ENCODE results near the gene PHF3. TPM values are rescaled to one million over a fixed set of nuclear protein-coding genes. Genes with fewer than 3 reads are reported as not detected.

The PHF3 gene
- total and polyA plus RNA-seq, 2 donors (not counting 1 experiment from before 2014, with no cell fraction given), result 13.5 to 111 TPM

- Histone ChIP-seq H3K79me2 (ENCODE audit: control insufficient read depth, insufficient read depth, low read length) (no peaks in the 10 kb centered on the region), H3K27me3 (replicated peaks in 1 of 4; ENCODE audit: control extremely low read depth in 1 of 4, control insufficient read depth in 3 of 4, insufficient read depth in 4 of 4, low read length in 3 of 4) (no peaks in the 10 kb centered on the region), H3K4me3 (ENCODE audit: control extremely low read depth in 1 of 5, extremely low read depth in 1 of 5, insufficient read depth in 1 of 5, low read depth in 2 of 5, low read length in 4 of 5) (no peak overlapping the region), H2AFZ (ENCODE audit: insufficient read depth, low read depth, low read length, poor library complexity, severe bottlenecking) (no peak overlapping the region), H4K20me1 (ENCODE audit: control insufficient read depth, insufficient read depth, low read length, poor library complexity, severe bottlenecking) (no peaks in the 10 kb centered on the region), H3K27ac (ENCODE audit: low read length in 2 of 2) (no peak overlapping the region), H3K4me2 (replicated peaks; ENCODE audit: low read depth, low read length, poor library complexity, severe bottlenecking) (no peak overlapping the region), H3K36me3 (replicated peaks in 1 of 2; ENCODE audit: control extremely low read depth in 1 of 2, control insufficient read depth in 1 of 2, extremely low read depth in 1 of 2, insufficient read depth in 2 of 2, low read length in 1 of 2) (no peaks in the 10 kb centered on the region), H3K9me3 (ENCODE audit: control extremely low read depth in 1 of 3, control insufficient read depth in 2 of 3, insufficient read depth in 1 of 3, low read length in 2 of 3) (no peaks in the 10 kb centered on the region), H3K4me1 (ENCODE audit: control insufficient read depth in 2 of 2, insufficient read depth in 2 of 2, low read length in 2 of 2) (no peaks in the 10 kb centered on the region), H3K9ac (ENCODE audit: low read length) (no peak overlapping the region)
- no CpG with 5 or more reads among the region's 4 CpGs for WGBS (ENCODE audit: insufficient coverage)
- peaks cover 22% of the 10 kb centered on the region for H3K27me3 Mint-ChIP-seq
- DNase-seq, result no peak
- intact Hi-C loops (cut with micrococcal nuclease), result no loop called here
- no peaks in the 10 kb centered on the region for H3K9me3 Mint-ChIP-seq (ENCODE audit: insufficient read depth)
- no peak overlapping the region for H3K4me3 Mint-ChIP-seq
- no peaks in the 10 kb centered on the region for H3K4me1 Mint-ChIP-seq
- ChIA-PET POLR2A (interaction anchor here (0.7 kb wide), 1 partner anchor 8 kb away, joined by 3 read pairs; no protein-coding TSS in a partner anchor), CTCF (no interaction called here)
- H3K27ac Mint-ChIP-seq, result no peak overlapping the region
- no peak for ATAC-seq (ENCODE audit: low read depth)
- TF ChIP-seq EZH2 (IDR thresholded peaks at IDR 0.05; ENCODE audit: borderline replicate concordance, insufficient read depth, low read depth, low read length, poor library complexity, severe bottlenecking) (no peak), CTCF (IDR thresholded peaks at IDR 0.05) (no peak)
These were observed 109.2 kb downstream of the PHF3 start for GRCh38 chr6:63744810-63745209.

DNA sequence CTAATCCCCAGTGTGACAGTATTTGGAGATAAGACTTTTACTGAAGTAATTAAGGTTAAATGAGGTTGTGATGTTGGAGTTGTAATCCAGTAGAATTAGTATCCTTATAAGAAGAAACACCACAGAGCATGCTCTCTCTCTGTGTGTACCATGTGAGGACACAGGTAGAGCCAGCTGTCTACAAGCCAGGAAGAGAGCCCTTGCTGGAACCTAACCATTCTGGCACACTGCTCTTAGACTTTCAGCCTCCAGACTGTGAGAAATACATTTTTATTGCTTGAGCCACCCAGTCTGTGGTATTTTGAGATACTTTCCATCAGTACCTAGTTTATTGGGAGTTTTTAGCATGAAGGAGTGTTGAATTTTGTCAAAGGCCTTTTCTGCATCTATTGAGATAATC is 110.2 kb downstream of the PHF3 start:
- Histone ChIP-seq H3K36me3 (replicated peaks in 1 of 2; ENCODE audit: control extremely low read depth in 1 of 2, control insufficient read depth in 1 of 2, extremely low read depth in 1 of 2, insufficient read depth in 2 of 2, low read length in 1 of 2) (no peaks in the 10 kb centered on the region), H3K4me1 (ENCODE audit: control insufficient read depth in 2 of 2, insufficient read depth in 2 of 2, low read length in 2 of 2) (no peaks in the 10 kb centered on the region), H3K79me2 (ENCODE audit: control insufficient read depth, insufficient read depth, low read length) (no peaks in the 10 kb centered on the region), H3K27me3 (replicated peaks in 1 of 4; ENCODE audit: control extremely low read depth in 1 of 4, control insufficient read depth in 3 of 4, insufficient read depth in 4 of 4, low read length in 3 of 4) (no peaks in the 10 kb centered on the region), H3K27ac (ENCODE audit: low read length in 2 of 2) (no peak overlapping the region), H3K9ac (ENCODE audit: low read length) (no peak overlapping the region), H2AFZ (ENCODE audit: insufficient read depth, low read depth, low read length, poor library complexity, severe bottlenecking) (no peak overlapping the region), H3K9me3 (ENCODE audit: control extremely low read depth in 1 of 3, control insufficient read depth in 2 of 3, insufficient read depth in 1 of 3, low read length in 2 of 3) (no peaks in the 10 kb centered on the region), H4K20me1 (ENCODE audit: control insufficient read depth, insufficient read depth, low read length, poor library complexity, severe bottlenecking) (no peaks in the 10 kb centered on the region), H3K4me2 (replicated peaks; ENCODE audit: low read depth, low read length, poor library complexity, severe bottlenecking) (no peak overlapping the region), H3K4me3 (ENCODE audit: control extremely low read depth in 1 of 5, extremely low read depth in 1 of 5, insufficient read depth in 1 of 5, low read depth in 2 of 5, low read length in 4 of 5) (no peak overlapping the region)
- DNase-seq (no peak), ATAC-seq (ENCODE audit: low read depth) (no peak)
- H3K9me3 Mint-ChIP-seq (ENCODE audit: insufficient read depth), result no peaks in the 10 kb centered on the region
- no peak overlapping the region for H3K27ac Mint-ChIP-seq
- intact Hi-C loops (cut with micrococcal nuclease), result no loop called here
- H3K4me3 Mint-ChIP-seq, result no peak overlapping the region
- peaks cover 24% of the 10 kb centered on the region for H3K27me3 Mint-ChIP-seq
- CTCF ChIA-PET, result no interaction called here
- H3K4me1 Mint-ChIP-seq, result no peaks in the 10 kb centered on the region
- POLR2A ChIA-PET, result no interaction called here
- TF ChIP-seq CTCF (IDR thresholded peaks at IDR 0.05) (no peak), EZH2 (IDR thresholded peaks at IDR 0.05; ENCODE audit: borderline replicate concordance, insufficient read depth, low read depth, low read length, poor library complexity, severe bottlenecking) (no peak)
